HuH-7 (cell line): ENCODE results near the gene AUTS2.

Experiments
- DNase-seq: peaks from one replicate; pipeline ENCODE4 v3.0.0; 2011; ENCODE audit warnings: low spot score

The AUTS2 gene

GRCh38 chr7:70071766-70072165, 473.5 kb downstream of the AUTS2 start:
- no peak for DNase-seq

- no peak for DNase-seq
These were observed 473.9 kb downstream of the AUTS2 start for GRCh38 chr7:70072220-70072619.

GRCh38 chr7:70076325-70076724, 478.1 kb downstream of the AUTS2 start:
- no peak for DNase-seq

GRCh38 chr7:70082099-70082611, 483.9 kb downstream of the AUTS2 start:
- DNase-seq: no peak

GRCh38 chr7:70091362-70091761, 493.1 kb downstream of the AUTS2 start:
- no peak for DNase-seq

- DNase-seq: no peak
These were observed 494.3 kb downstream of the AUTS2 start for GRCh38 chr7:70092314-70093204.

GRCh38 chr7:70093205-70093904, 495.1 kb downstream of the AUTS2 start:
- no peak for DNase-seq

- no peak for DNase-seq
These were observed 496.6 kb downstream of the AUTS2 start for GRCh38 chr7:70094831-70095230.

GRCh38 chr7:70097645-70098044, 499.4 kb downstream of the AUTS2 start:
- no peak for DNase-seq

GRCh38 chr7:70098133-70098561, 499.9 kb downstream of the AUTS2 start:
- DNase-seq: no peak

- DNase-seq: no peak
These were observed 500.8 kb downstream of the AUTS2 start for GRCh38 chr7:70098905-70099672.

- DNase-seq: no peak
These were observed 506.0 kb downstream of the AUTS2 start for GRCh38 chr7:70104243-70104642.

- no peak for DNase-seq
These were observed 514.8 kb downstream of the AUTS2 start for GRCh38 chr7:70113078-70113477.

GRCh38 chr7:70113536-70113935, 515.3 kb downstream of the AUTS2 start:
- DNase-seq: no peak

- no peak for DNase-seq
These were observed 516.5 kb downstream of the AUTS2 start for GRCh38 chr7:70114806-70115205.

GRCh38 chr7:70116244-70116643, 518.0 kb downstream of the AUTS2 start:
- no peak for DNase-seq

- no peak for DNase-seq
These were observed 518.6 kb downstream of the AUTS2 start for GRCh38 chr7:70116867-70117266.

- DNase-seq: no peak
These were observed 522.6 kb downstream of the AUTS2 start for GRCh38 chr7:70120851-70121250.

GRCh38 chr7:70131817-70132216, 533.5 kb downstream of the AUTS2 start:
- DNase-seq: no peak

GRCh38 chr7:70132226-70132851, 534.1 kb downstream of the AUTS2 start:
- no peak for DNase-seq

GRCh38 chr7:70132852-70133690, 534.8 kb downstream of the AUTS2 start:
- no peak for DNase-seq
